DND-41 (cell line): ENCODE measurements around the gene IL10RA.

ENCODE experiments used
- CTCF ChIP-seq: IDR thresholded peaks from 2 replicates; pipeline ENCODE4 v1.5.1; 2012; ENCODE audit warnings: borderline replicate concordance, low read length, moderate library complexity, mild to moderate bottlenecking; ENCODE audit not compliant: poor library complexity, severe bottlenecking; ENCODE audit errors: extremely low read depth
- EZH2 ChIP-seq: IDR thresholded peaks from 3 replicates; pipeline ENCODE4 v1.6.1; 2012; ENCODE audit warnings: borderline replicate concordance, low read depth, mild to moderate bottlenecking, moderate library complexity, low read length, inconsistent platforms; ENCODE audit not compliant: severe bottlenecking

- no peak for TF ChIP-seq CTCF
- no peak for TF ChIP-seq EZH2
Measured at GRCh38 chr11:117959438-117960149, 26.6 kb upstream of the IL10RA start.
